ENCODE results near the gene SUN3. TPM values are rescaled to one million over a fixed set of nuclear protein-coding genes. Genes with fewer than 3 reads are reported as not detected.

The SUN3 gene
- polyA plus RNA-seq, 1 of the 3 experiments (the other 2 are of a cell fraction), result 0.12 TPM

DNA sequence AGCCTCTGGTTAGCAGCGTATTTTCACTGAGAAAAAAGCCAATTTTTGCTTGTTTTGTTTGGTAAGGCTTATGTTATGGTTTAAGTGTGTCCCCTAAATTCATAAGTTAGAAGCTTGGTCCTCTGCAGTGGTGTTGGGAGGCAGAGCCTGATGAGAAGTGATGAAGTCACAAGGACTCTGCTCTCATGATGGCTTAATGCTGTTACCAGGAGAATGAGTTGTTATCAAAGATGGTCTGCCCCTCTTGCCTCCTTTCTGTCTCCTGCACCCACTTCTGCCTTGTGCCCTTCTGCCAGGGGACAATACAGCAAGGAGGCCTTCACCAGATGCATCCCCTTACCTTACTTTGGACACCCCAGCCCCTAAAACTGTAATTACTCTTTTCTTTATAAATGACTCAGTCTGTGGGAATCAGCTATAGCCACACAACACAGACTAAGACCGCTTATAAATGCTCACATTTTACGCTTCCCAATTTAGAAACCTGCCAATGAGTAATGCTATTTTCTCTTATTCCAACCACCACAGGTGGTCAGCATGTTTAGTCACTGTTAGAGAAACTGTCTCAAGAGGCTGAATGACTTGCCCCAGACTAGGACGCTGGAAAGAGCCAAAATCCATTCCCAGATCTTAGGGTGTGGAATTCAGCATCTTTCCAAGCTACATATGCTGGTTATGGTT is 74.5 kb downstream of the SUN3 start:
- Histone ChIP-seq H3K79me2 (ENCODE audit: insufficient read depth) (peaks cover 4% of the 10 kb centered on the region; the same call in 1 of the 2 replicates), H3K36me3 (replicated peaks in 1 of 2; ENCODE audit: control insufficient read depth in 1 of 2, insufficient read depth in 2 of 2, low read length in 1 of 2) (peaks cover 33 to 36% of the 10 kb centered on the region in 2 experiments), H3K9me2 (no peaks in the 10 kb centered on the region), H3K27me3 (ENCODE audit: insufficient read depth) (no peaks in the 10 kb centered on the region), H3K4me1 (ENCODE audit: control insufficient read depth in 1 of 2, insufficient read depth in 2 of 2, low read depth in 1 of 2, low read length in 1 of 2) (peaks cover 4 to 5% of the 10 kb centered on the region in 2 experiments; a peak in 1 of 4 replicates), H3K4me3 (ENCODE audit: low read depth in 2 of 2, low read length in 1 of 2) (no peak overlapping the region), H3K4me2 (no peak overlapping the region), H3K9me3 (no peaks in the 10 kb centered on the region), H3K9ac (no peak overlapping the region), H2AFZ (ENCODE audit: low read depth) (no peak overlapping the region), H3F3A (replicated peaks; ENCODE audit: insufficient read depth) (no peaks in the 10 kb centered on the region), H3K27ac (ENCODE audit: low read depth in 2 of 2, low read length in 1 of 2) (no peak overlapping the region), H4K20me1 (ENCODE audit: insufficient read depth) (no peaks in the 10 kb centered on the region)
- no peak for DNase-seq
- CTCF ChIA-PET, result interaction anchor here (1.3 to 12.4 kb wide), 3 partner anchors 10 to 156 kb away, joined by 16 to 221 read pairs (median 30); no protein-coding TSS in a partner anchor
- 95% methylated on average over 4 of the region's 4 CpGs for WGBS (ENCODE audit: low lambda C conversion rate)
- no peak for TF ChIP-seq JUND (IDR thresholded peaks at IDR 0.05)
- TF ChIP-seq, protein P1, sequence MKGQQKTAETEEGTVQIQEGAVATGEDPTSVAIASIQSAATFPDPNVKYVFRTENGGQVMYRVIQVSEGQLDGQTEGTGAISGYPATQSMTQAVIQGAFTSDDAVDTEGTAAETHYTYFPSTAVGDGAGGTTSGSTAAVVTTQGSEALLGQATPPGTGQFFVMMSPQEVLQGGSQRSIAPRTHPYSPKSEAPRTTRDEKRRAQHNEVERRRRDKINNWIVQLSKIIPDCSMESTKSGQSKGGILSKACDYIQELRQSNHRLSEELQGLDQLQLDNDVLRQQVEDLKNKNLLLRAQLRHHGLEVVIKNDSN (IDR thresholded peaks at IDR 0.05; ENCODE audit: borderline replicate concordance, low read depth), result no peak
- no peak for TF ChIP-seq GATA2 (CRISPR knock-in tag; IDR thresholded peaks at IDR 0.05)
- no peak for TF ChIP-seq NRF1 (IDR thresholded peaks at IDR 0.05; ENCODE audit: low read depth, low read length)
- no peak for TF ChIP-seq EZH2phosphoT487 (IDR thresholded peaks at IDR 0.05; ENCODE audit: borderline replicate concordance, low read depth)
- TF ChIP-seq, protein P2, sequence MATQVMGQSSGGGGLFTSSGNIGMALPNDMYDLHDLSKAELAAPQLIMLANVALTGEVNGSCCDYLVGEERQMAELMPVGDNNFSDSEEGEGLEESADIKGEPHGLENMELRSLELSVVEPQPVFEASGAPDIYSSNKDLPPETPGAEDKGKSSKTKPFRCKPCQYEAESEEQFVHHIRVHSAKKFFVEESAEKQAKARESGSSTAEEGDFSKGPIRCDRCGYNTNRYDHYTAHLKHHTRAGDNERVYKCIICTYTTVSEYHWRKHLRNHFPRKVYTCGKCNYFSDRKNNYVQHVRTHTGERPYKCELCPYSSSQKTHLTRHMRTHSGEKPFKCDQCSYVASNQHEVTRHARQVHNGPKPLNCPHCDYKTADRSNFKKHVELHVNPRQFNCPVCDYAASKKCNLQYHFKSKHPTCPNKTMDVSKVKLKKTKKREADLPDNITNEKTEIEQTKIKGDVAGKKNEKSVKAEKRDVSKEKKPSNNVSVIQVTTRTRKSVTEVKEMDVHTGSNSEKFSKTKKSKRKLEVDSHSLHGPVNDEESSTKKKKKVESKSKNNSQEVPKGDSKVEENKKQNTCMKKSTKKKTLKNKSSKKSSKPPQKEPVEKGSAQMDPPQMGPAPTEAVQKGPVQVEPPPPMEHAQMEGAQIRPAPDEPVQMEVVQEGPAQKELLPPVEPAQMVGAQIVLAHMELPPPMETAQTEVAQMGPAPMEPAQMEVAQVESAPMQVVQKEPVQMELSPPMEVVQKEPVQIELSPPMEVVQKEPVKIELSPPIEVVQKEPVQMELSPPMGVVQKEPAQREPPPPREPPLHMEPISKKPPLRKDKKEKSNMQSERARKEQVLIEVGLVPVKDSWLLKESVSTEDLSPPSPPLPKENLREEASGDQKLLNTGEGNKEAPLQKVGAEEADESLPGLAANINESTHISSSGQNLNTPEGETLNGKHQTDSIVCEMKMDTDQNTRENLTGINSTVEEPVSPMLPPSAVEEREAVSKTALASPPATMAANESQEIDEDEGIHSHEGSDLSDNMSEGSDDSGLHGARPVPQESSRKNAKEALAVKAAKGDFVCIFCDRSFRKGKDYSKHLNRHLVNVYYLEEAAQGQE (IDR thresholded peaks at IDR 0.05; ENCODE audit: low read depth, low read length), result no peak
- TF ChIP-seq RAD21 (IDR thresholded peaks at IDR 0.05; ENCODE audit: low read length), result no peak
- no peak for TF ChIP-seq FOXJ3 (CRISPR knock-in tag; IDR thresholded peaks at IDR 0.05)
- TF ChIP-seq, protein P3, sequence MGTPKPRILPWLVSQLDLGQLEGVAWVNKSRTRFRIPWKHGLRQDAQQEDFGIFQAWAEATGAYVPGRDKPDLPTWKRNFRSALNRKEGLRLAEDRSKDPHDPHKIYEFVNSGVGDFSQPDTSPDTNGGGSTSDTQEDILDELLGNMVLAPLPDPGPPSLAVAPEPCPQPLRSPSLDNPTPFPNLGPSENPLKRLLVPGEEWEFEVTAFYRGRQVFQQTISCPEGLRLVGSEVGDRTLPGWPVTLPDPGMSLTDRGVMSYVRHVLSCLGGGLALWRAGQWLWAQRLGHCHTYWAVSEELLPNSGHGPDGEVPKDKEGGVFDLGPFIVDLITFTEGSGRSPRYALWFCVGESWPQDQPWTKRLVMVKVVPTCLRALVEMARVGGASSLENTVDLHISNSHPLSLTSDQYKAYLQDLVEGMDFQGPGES (IDR thresholded peaks at IDR 0.05; ENCODE audit: low read depth, low read length), result no peak
- TF ChIP-seq, protein P4, sequence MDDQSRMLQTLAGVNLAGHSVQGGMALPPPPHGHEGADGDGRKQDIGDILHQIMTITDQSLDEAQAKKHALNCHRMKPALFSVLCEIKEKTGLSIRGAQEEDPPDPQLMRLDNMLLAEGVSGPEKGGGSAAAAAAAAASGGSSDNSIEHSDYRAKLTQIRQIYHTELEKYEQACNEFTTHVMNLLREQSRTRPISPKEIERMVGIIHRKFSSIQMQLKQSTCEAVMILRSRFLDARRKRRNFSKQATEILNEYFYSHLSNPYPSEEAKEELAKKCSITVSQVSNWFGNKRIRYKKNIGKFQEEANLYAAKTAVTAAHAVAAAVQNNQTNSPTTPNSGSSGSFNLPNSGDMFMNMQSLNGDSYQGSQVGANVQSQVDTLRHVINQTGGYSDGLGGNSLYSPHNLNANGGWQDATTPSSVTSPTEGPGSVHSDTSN (IDR thresholded peaks at IDR 0.05), result no peak
- TF ChIP-seq, protein P5, sequence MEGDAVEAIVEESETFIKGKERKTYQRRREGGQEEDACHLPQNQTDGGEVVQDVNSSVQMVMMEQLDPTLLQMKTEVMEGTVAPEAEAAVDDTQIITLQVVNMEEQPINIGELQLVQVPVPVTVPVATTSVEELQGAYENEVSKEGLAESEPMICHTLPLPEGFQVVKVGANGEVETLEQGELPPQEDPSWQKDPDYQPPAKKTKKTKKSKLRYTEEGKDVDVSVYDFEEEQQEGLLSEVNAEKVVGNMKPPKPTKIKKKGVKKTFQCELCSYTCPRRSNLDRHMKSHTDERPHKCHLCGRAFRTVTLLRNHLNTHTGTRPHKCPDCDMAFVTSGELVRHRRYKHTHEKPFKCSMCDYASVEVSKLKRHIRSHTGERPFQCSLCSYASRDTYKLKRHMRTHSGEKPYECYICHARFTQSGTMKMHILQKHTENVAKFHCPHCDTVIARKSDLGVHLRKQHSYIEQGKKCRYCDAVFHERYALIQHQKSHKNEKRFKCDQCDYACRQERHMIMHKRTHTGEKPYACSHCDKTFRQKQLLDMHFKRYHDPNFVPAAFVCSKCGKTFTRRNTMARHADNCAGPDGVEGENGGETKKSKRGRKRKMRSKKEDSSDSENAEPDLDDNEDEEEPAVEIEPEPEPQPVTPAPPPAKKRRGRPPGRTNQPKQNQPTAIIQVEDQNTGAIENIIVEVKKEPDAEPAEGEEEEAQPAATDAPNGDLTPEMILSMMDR (IDR thresholded peaks at IDR 0.05), result no peak
- POLR2A ChIA-PET, result interaction anchor here (1.0 kb wide), 1 partner anchor 24 kb away, joined by 3 read pairs; no protein-coding TSS in a partner anchor
